HG03139 (cell line): ENCODE data around the gene CBY3.
"Not testable (repeated sequence)": the region's sequence is repeated elsewhere in the genome, so short reads cannot be mapped to it uniquely, and the experiment has no call there.

Experiments used
- ATAC-seq: cut with Tn5 transposase; IDR thresholded peaks from one replicate; pipeline ENCODE4 v1.9.1; 2021; ENCODE audit not compliant: unreplicated experiment

CBY3 gene

GRCh38 chr5:179678223-179679013 is 2.4 kb downstream of the CBY3 start:
- ATAC-seq: peak; percentile 83

- ATAC-seq: no peak
Measured at GRCh38 chr5:179668391-179668790, 12.4 kb downstream of the CBY3 start.

GRCh38 chr5:179661647-179662046 is 19.2 kb downstream of the CBY3 start:
- ATAC-seq: not testable (repeated sequence)

GRCh38 chr5:179658179-179658856 is 22.5 kb downstream of the CBY3 start:
- peak; percentile 52 for ATAC-seq

GRCh38 chr5:179657302-179658178 is 23.3 kb downstream of the CBY3 start:
- peak; percentile 81 for ATAC-seq

- ATAC-seq: not testable (repeated sequence)
Measured at GRCh38 chr5:179653135-179653534, 27.7 kb downstream of the CBY3 start.

- ATAC-seq: not testable (repeated sequence)
Measured at GRCh38 chr5:179650245-179650644, 30.6 kb downstream of the CBY3 start.

- not testable (repeated sequence) for ATAC-seq
Measured at GRCh38 chr5:179649166-179649703, 31.6 kb downstream of the CBY3 start.

- no peak for ATAC-seq
Measured at GRCh38 chr5:179648410-179648809, 32.4 kb downstream of the CBY3 start.

- not testable (repeated sequence) for ATAC-seq
Measured at GRCh38 chr5:179644766-179645165, 36.1 kb downstream of the CBY3 start.

GRCh38 chr5:179643141-179643920 is 37.5 kb downstream of the CBY3 start:
- ATAC-seq: not testable (repeated sequence)

- ATAC-seq: not testable (repeated sequence)
Measured at GRCh38 chr5:179642626-179643025, 38.2 kb downstream of the CBY3 start.

GRCh38 chr5:179641745-179642144 is 39.1 kb downstream of the CBY3 start:
- ATAC-seq: not testable (repeated sequence)

- not testable (repeated sequence) for ATAC-seq
Measured at GRCh38 chr5:179639296-179639695, 41.5 kb downstream of the CBY3 start.

- ATAC-seq: peak; percentile 88
Measured at GRCh38 chr5:179634370-179635172, 46.3 kb downstream of the CBY3 start.

- peak; percentile 37 for ATAC-seq
Measured at GRCh38 chr5:179633501-179634369, 47.1 kb downstream of the CBY3 start.
